ENCODE data around the gene EHF. TPM values are rescaled to one million over a fixed set of nuclear protein-coding genes. Genes with fewer than 3 reads are reported as not detected.

Gene EHF
- total RNA-seq, 1 experiment from 2014 or later, result 118 TPM

- POLR2A ChIA-PET (ENCODE audit: unreplicated experiment), result interaction anchor here (0.9 to 1.5 kb wide), 4 partner anchors 13 to 20 kb away, joined by 4 to 10 read pairs (median 8); partner anchors contain the start of gene EHF
- no peak for DNase-seq
Measured at GRCh38 chr11:34640924-34641275, 20.0 kb downstream of the EHF start.

GRCh38 chr11:34641456-34641855, 20.6 kb downstream of the EHF start:
- no peaks in the 10 kb centered on the region for H3K9me3 ChIP-seq (ENCODE audit: insufficient read depth, low read depth)
- peaks cover 52% of the 10 kb centered on the region for H3K36me3 ChIP-seq (ENCODE audit: low read depth)
- BruUV-seq (replicated peaks), result no TSS peak
- peaks cover 75% of the 10 kb centered on the region for H3F3A ChIP-seq (ENCODE audit: insufficient read depth, low read depth)
- peak overlapping the region; percentile 38; the same call in 1 of the 2 replicates for H3K4me3 ChIP-seq
- TF ChIP-seq CTCF (conservative IDR thresholded peaks at IDR 0.05) (no peak), EZH2 (IDR thresholded peaks at IDR 0.05; ENCODE audit: low read depth) (no peak)
- POLR2A ChIA-PET (ENCODE audit: unreplicated experiment), result interaction anchor here (0.7 to 1.5 kb wide), 4 partner anchors 12 to 55 kb away, joined by 4 to 50 read pairs (median 18); no protein-coding TSS in a partner anchor
- H3K27me3 ChIP-seq (ENCODE audit: insufficient read depth, low read depth), result no peaks in the 10 kb centered on the region
- CTCF ChIA-PET, result interaction anchor here (0.6 to 0.9 kb wide), 2 partner anchors 51 to 71 kb away, joined by 3 read pairs; no protein-coding TSS in a partner anchor
- H2AFZ ChIP-seq, result no peak overlapping the region
- no peak for DNase-seq
- intact Hi-C loops (cut with micrococcal nuclease; ENCODE audit: unreplicated experiment), result loop anchor here (2.0 kb wide), 2 partner anchors 55 to 71 kb away; no protein-coding TSS in a partner anchor
- H3K79me2 ChIP-seq (ENCODE audit: low read depth), result peaks cover 97% of the 10 kb centered on the region
- no peaks in the 10 kb centered on the region for H3K9me2 ChIP-seq (ENCODE audit: insufficient read depth)
- no peaks in the 10 kb centered on the region for H4K20me1 ChIP-seq (ENCODE audit: insufficient read depth)
- peak overlapping the region; percentile 74 for H3K4me2 ChIP-seq
- H3K4me1 ChIP-seq (replicated peaks; ENCODE audit: insufficient read depth), result peaks cover 94% of the 10 kb centered on the region
- peak overlapping the region; percentile 84 for H3K27ac ChIP-seq

More at GRCh38 chr11:34640924-34641275, 20.0 kb downstream of the EHF start:
- peaks cover 52% of the 10 kb centered on the region for H3K36me3 ChIP-seq (ENCODE audit: low read depth)
- H3K4me2 ChIP-seq, result peak overlapping the region; percentile 74
- TF ChIP-seq CTCF (conservative IDR thresholded peaks at IDR 0.05), result no peak
- TF ChIP-seq EZH2 (IDR thresholded peaks at IDR 0.05; ENCODE audit: low read depth), result no peak
- no peaks in the 10 kb centered on the region for H3K9me3 ChIP-seq (ENCODE audit: insufficient read depth, low read depth)
- no peaks in the 10 kb centered on the region for H4K20me1 ChIP-seq (ENCODE audit: insufficient read depth)
- CTCF ChIA-PET, result interaction anchor here (0.6 to 1.0 kb wide), 4 partner anchors 13 to 70 kb away, joined by 3 to 5 read pairs (median 4); partner anchors contain the start of gene EHF
- peaks cover 74% of the 10 kb centered on the region for H3F3A ChIP-seq (ENCODE audit: insufficient read depth, low read depth)
- H2AFZ ChIP-seq, result no peak overlapping the region
- BruUV-seq (replicated peaks), result no TSS peak
- no peaks in the 10 kb centered on the region for H3K9me2 ChIP-seq (ENCODE audit: insufficient read depth)
- no peaks in the 10 kb centered on the region for H3K27me3 ChIP-seq (ENCODE audit: insufficient read depth, low read depth)
- H3K79me2 ChIP-seq (ENCODE audit: low read depth), result peaks cover 97% of the 10 kb centered on the region
- H3K4me1 ChIP-seq (replicated peaks; ENCODE audit: insufficient read depth), result peaks cover 98% of the 10 kb centered on the region
- H3K27ac ChIP-seq, result peak overlapping the region; percentile 84
- peak overlapping the region; percentile 38; the same call in 1 of the 2 replicates for H3K4me3 ChIP-seq
- intact Hi-C loops (cut with micrococcal nuclease; ENCODE audit: unreplicated experiment), result loop anchor here (1.0 to 2.0 kb wide), 7 partner anchors 9 to 70 kb away; partner anchors contain the start of gene EHF

- peaks cover 56% of the 10 kb centered on the region for H3K36me3 ChIP-seq (ENCODE audit: low read depth)
- TF ChIP-seq EZH2 (IDR thresholded peaks at IDR 0.05; ENCODE audit: low read depth), result no peak
- no peak for TF ChIP-seq CTCF (conservative IDR thresholded peaks at IDR 0.05)
- intact Hi-C loops (cut with micrococcal nuclease; ENCODE audit: unreplicated experiment), result no loop called here
- H3K9me3 ChIP-seq (ENCODE audit: insufficient read depth, low read depth), result no peaks in the 10 kb centered on the region
- peaks cover 88% of the 10 kb centered on the region for H3K4me1 ChIP-seq (replicated peaks; ENCODE audit: insufficient read depth)
- H3K4me2 ChIP-seq, result peak overlapping the region; percentile 74
- ChIA-PET POLR2A (ENCODE audit: unreplicated experiment) (interaction anchor here (0.6 to 1.1 kb wide), 6 partner anchors 10 to 739 kb away, joined by 3 to 50 read pairs (median 5); no protein-coding TSS in a partner anchor), CTCF (no interaction called here)
- peak overlapping the region; percentile 38; the same call in 1 of the 2 replicates for H3K4me3 ChIP-seq
- peak overlapping the region; percentile 84 for H3K27ac ChIP-seq
- no TSS peak for BruUV-seq (replicated peaks)
- peaks cover 80% of the 10 kb centered on the region for H3F3A ChIP-seq (ENCODE audit: insufficient read depth, low read depth)
- no peaks in the 10 kb centered on the region for H4K20me1 ChIP-seq (ENCODE audit: insufficient read depth)
- peak; percentile 53 to 66 for DNase-seq
- no peaks in the 10 kb centered on the region for H3K27me3 ChIP-seq (ENCODE audit: insufficient read depth, low read depth)
- H3K79me2 ChIP-seq (ENCODE audit: low read depth), result peaks cover 97% of the 10 kb centered on the region
- no peak overlapping the region for H2AFZ ChIP-seq
- H3K9me2 ChIP-seq (ENCODE audit: insufficient read depth), result no peaks in the 10 kb centered on the region
Measured at GRCh38 chr11:34642001-34642554, 21.2 kb downstream of the EHF start.

Data from PC-9 (cell line).